AG04450 (cell line): ENCODE data around the gene P4HB. TPM values are rescaled to one million over a fixed set of nuclear protein-coding genes. Genes with fewer than 3 reads are reported as not detected.

Experiments used
- CTCF ChIA-PET: fragments of 300-600, 350-600 bp; formaldehyde crosslinking; extraction: SDS; loops from one replicate; lab custom pipeline; 2022; ENCODE audit warnings: antibody characterized with exemption, inconsistent platforms; lab: Charles Lee
- POLR2A ChIA-PET: fragments of 350-600 bp; formaldehyde crosslinking; extraction: SDS; loops from one replicate; lab custom pipeline; 2021; ENCODE audit warnings: antibody characterized with exemption, inconsistent platforms; lab: Yijun Ruan, JAX
- DNase-seq: peaks from one replicate; pipeline ENCODE4 v3.0.0-alpha.2; 2011; ENCODE audit warnings: low read depth, low spot score
- H3K27ac ChIP-seq: one replicate; pipeline ENCODE4 v1.5.1; 2012; ENCODE audit warnings: low read depth, low read length, control low read depth
- H3K27me3 ChIP-seq: one replicate; pipeline ENCODE4 v1.6.0; 2012; ENCODE audit warnings: low read length; ENCODE audit not compliant: control insufficient read depth, insufficient read depth
- H3K4me3 ChIP-seq: 2 replicates; pipeline ENCODE4 v1.5.1; 2011; ENCODE audit warnings: mild to moderate bottlenecking, low read depth, low read length, control low read depth
- H3K9me3 ChIP-seq: 2 replicates; pipeline ENCODE4 v1.5.1; 2012; ENCODE audit warnings: low read length; ENCODE audit not compliant: control insufficient read depth, insufficient read depth
- polyA plus RNA-seq: library from polyadenylated mRNA; depleted of rRNA; stranded (reverse); fragments of >200 nt; gene quantifications from 2 replicates; pipeline ENCODE4 v1.2.3, GENCODE V29; 2011
- TF ChIP-seq, protein P1 (sequence below): IDR thresholded peaks from 2 replicates; pipeline ENCODE4 v1.5.1; 2011; ENCODE audit warnings: low read depth, low read length, control low read depth, inconsistent platforms

The P4HB gene
- polyA plus RNA-seq, 1 experiment, result 158 TPM

DNA sequence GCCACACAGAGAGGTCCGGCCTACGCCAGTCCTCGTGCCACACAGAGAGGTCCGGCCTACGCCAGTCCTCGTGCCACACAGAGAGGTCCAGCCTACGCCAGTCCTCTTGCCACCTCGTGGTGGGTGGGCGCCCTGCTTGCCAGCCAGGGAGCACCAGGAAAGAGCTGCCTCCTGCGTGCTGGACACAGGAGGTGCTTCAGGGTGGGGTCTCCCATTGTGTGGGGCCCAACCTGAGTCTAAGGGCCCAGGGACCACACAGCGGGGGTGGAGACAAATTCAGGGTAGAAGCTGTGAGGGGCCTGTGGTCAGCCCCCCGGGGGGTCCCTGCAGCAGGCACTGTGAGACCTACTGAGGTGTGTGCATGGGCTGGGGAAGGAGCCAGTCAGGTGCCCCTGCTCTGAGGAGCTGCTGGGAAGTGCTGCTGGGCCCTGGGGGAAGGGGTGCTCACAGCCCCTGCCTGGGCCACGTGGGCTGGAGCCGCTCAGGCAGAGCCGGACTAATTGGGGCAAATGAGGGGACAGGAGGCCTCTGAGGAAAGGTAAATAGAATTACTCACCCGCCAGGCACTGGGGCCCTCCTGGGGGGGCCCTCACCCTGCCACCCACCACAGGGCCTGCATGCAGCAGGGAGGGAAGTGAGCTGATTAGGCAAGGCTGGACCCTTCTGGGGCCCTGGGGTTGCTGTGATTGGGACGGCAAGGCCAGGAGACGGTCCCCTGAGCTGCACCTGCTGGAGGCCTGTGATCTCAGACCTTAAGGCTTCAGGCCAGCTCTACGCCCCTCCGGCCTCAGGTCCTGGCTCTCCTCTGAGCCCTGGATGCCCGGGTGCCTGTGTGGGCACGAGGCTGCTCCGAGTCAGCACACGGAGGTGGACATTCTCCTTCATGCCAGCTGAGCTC is 45.3 kb downstream of the P4HB start:
- TF ChIP-seq, protein P1, sequence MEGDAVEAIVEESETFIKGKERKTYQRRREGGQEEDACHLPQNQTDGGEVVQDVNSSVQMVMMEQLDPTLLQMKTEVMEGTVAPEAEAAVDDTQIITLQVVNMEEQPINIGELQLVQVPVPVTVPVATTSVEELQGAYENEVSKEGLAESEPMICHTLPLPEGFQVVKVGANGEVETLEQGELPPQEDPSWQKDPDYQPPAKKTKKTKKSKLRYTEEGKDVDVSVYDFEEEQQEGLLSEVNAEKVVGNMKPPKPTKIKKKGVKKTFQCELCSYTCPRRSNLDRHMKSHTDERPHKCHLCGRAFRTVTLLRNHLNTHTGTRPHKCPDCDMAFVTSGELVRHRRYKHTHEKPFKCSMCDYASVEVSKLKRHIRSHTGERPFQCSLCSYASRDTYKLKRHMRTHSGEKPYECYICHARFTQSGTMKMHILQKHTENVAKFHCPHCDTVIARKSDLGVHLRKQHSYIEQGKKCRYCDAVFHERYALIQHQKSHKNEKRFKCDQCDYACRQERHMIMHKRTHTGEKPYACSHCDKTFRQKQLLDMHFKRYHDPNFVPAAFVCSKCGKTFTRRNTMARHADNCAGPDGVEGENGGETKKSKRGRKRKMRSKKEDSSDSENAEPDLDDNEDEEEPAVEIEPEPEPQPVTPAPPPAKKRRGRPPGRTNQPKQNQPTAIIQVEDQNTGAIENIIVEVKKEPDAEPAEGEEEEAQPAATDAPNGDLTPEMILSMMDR, result no peak
- H3K27ac ChIP-seq, result no peak overlapping the region
- H3K4me3 ChIP-seq, result no peak overlapping the region
- peaks cover 7% of the 10 kb centered on the region for H3K27me3 ChIP-seq
- ChIA-PET POLR2A (no interaction called here), CTCF (no interaction called here)
- no peak for DNase-seq
- H3K9me3 ChIP-seq, result no peaks in the 10 kb centered on the region; the same call in 1 of the 2 replicates

DNA sequence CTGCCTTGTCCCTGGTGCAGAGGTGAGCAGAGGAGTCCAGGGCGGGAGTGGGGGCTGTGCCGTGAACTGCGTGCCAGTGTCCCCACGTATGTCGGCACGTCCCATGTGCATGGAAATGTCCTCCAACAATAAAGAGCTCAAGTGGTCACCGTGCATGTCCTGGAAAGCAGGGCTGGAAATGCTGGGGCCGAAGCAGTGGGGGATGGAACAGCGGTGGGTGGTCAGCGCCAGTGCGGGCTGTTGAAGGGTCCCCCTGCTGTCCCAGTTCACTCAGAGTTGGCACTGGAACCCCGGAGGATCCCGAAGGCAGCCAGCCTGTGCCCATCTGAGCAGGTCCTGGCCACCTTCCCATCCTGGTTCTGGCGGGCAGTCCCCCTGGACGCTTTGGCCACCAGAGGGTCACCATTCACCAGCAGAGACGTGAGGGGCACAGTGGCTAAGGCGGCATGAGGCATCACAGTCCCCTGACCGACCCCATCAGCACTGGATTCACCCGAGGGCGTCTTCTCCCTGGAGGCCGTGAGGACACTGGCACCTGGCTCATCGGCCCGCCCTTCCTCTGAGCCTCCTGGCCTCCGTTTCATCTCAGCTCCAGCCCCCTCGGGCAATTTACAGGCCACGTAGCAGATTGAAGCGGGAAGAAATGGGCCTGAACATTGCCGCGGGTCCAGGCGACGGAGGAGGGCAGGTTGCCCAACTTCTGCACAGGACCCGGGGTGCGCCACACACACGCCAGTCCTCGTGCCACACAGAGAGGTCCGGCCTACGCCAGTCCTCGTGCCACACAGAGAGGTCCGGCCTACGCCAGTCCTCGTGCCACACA is 46.3 kb downstream of the P4HB start:
- ChIA-PET POLR2A (interaction anchor here (0.5 kb wide), 1 partner anchor 175 kb away, joined by 4 read pairs; no protein-coding TSS in a partner anchor), CTCF (no interaction called here)
- Histone ChIP-seq H3K27ac (no peak overlapping the region), H3K4me3 (no peak overlapping the region), H3K27me3 (peaks cover 11% of the 10 kb centered on the region), H3K9me3 (peaks cover 7% of the 10 kb centered on the region; the same call in 1 of the 2 replicates)
- DNase-seq, result no peak
- TF ChIP-seq, protein P1, result no peak

DNA sequence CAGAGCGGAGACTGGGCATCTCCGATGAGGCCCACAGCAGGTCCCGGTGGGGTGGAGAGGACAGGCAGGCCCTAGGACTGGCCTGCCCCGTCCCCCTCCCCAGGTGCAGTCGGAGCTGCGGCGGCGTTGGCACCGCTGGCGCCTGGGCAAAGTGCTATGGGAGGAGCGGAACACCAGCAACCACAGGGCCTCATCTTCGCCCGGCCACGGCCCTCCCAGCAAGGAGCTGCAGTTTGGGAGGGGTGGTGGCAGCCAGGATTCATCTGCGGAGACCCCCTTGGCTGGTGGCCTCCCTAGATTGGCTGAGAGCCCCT is 47.0 kb downstream of the P4HB start:
- POLR2A ChIA-PET, result interaction anchor here (0.5 kb wide), 1 partner anchor 174 kb away, joined by 4 read pairs; no protein-coding TSS in a partner anchor
- CTCF ChIA-PET, result no interaction called here

DNA sequence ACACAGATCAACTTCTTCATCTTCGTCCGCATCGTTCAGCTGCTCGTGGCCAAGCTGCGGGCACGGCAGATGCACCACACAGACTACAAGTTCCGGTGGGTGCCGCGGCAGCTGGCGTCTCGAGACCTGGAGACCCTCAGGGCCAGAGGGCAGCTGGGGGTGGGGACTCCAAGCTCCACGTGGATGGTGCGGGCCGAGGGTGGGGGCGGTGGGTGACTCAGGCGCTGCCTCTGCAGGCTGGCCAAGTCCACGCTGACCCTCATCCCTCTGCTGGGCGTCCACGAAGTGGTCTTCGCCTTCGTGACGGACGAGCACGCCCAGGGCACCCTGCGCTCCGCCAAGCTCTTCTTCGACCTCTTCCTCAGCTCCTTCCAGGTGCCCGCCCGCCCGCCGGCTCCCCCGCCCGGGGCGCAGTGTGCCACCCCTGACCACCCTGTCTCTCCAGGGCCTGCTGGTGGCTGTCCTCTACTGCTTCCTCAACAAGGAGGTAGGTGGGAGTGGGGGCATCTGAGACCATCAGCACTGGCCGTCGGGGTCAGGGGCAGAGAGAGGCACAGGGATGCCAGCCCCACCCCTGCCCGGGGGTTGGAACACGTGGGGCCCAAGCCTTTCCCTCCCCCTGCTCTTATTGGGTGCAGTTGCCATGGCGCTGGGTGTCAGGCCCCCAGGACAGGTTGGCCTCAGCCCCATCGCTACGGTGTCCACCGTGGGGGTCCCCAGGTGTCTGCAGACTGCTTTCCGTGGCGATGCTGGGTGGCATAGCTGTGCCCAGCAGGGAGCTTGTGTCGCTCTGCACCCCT is 47.6 kb downstream of the P4HB start:
- ChIA-PET CTCF (no interaction called here), POLR2A (no interaction called here)

More for the DNA sequence above, 47.0 kb downstream of the P4HB start:
- TF ChIP-seq, protein P1, result no peak
- Histone ChIP-seq H3K4me3 (no peak overlapping the region), H3K9me3 (peaks cover 10% of the 10 kb centered on the region; the same call in 1 of the 2 replicates), H3K27me3 (peaks cover 14% of the 10 kb centered on the region), H3K27ac (no peak overlapping the region)
- no peak for DNase-seq

More for the DNA sequence above, 47.6 kb downstream of the P4HB start:
- Histone ChIP-seq H3K27ac (no peak overlapping the region), H3K4me3 (no peak overlapping the region), H3K27me3 (peaks cover 17% of the 10 kb centered on the region), H3K9me3 (peaks cover 10% of the 10 kb centered on the region; the same call in 1 of the 2 replicates)
- no peak for DNase-seq
- TF ChIP-seq, protein P1, result no peak
